ENCODE measurements around the gene LRMDA. TPM values are rescaled to one million over a fixed set of nuclear protein-coding genes. Genes with fewer than 3 reads are reported as not detected.

Gene LRMDA
- total RNA-seq, 1 donor from 2014 or later: not detected

DNA sequence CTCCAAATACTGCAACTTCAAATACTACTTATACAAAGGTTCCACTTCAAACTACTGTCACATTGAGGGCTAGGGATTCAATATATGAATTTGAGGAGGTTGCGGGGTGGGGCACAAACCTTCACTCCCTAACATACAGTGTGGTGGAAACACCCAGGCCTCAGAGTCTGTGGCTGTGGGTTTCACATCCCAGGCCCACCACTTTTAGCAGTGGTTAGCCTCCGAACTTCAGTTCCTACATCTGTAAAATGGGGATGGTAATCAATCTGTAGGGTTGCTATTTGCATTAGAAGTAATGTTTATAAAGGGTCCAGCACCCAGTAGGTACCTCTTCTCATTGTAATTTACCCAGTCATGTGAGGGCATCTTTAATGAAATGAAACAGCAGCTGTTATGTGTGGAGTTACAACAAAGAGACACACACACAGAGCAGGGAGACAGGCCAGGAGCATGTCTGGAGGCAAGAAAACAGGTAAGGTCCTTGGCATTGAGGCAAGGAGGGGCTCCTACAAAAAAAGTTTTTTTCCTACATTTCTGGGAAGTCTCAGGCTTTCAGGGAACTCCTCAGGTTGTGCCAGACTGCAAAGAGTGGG is 570.9 kb downstream of the LRMDA start:
- no peaks in the 10 kb centered on the region for H3K4me1 Mint-ChIP-seq
- no peaks in the 10 kb centered on the region for H3K36me3 Mint-ChIP-seq (ENCODE audit: low read depth)
- intact Hi-C loops (cut with micrococcal nuclease): no loop called here
- H3K27me3 Mint-ChIP-seq: no peaks in the 10 kb centered on the region
- H3K4me3 Mint-ChIP-seq: no peak overlapping the region
- H3K9me3 Mint-ChIP-seq: no peaks in the 10 kb centered on the region
- no peak for DNase-seq
- no peak overlapping the region for H3K27ac Mint-ChIP-seq

DNA sequence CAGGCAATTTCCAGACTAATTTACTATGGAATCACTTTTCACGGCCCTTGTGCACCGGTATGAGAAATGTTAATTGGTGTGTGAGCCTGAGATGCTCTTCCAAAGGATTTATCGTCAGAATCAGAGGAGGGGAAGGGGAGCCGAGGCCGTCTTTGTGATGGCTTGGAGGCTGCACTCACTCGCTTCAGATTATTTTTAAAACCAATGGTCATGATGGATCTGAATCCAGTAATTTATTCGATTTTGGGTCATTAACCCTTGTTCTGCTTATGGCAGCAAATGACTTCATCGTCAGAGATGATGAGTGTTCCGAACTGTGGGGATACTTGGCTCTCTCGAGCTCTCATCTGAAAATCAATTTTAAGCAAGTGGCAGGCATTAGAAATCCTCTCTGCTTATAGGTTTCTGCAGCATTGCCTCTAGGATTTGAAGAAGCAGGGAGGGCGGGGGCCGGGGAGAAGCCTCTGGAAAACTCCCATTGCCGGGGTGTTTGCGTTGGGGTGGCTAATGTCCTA is 576.3 kb downstream of the LRMDA start:
- no peaks in the 10 kb centered on the region for H3K4me1 Mint-ChIP-seq
- no peak overlapping the region for H3K4me3 Mint-ChIP-seq
- H3K27ac Mint-ChIP-seq: no peak overlapping the region
- intact Hi-C loops (cut with micrococcal nuclease): no loop called here
- no peaks in the 10 kb centered on the region for H3K27me3 Mint-ChIP-seq
- H3K9me3 Mint-ChIP-seq: no peaks in the 10 kb centered on the region
- no peak for DNase-seq
- no peaks in the 10 kb centered on the region for H3K36me3 Mint-ChIP-seq (ENCODE audit: low read depth)

DNA sequence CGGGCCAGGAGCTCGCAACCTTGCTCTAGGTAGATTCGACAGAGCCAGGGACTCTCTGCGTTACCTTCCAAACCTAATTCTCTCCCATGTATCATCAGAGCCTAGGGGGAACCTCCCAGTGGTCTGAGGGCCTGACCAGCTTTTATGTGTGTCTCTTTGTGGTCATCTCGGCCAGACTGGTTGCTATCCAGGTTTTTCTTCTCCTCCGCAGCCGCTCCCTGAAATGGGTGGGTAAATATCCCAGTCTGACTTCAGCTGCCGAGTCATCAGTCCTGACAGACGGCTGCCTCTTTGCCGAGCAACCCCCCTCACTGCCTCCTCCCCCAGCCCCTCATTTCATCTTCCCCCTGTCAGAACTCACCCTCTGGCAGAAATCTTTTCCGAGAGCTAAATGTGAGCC is 578.1 kb downstream of the LRMDA start:
- no peaks in the 10 kb centered on the region for H3K9me3 Mint-ChIP-seq
- H3K27me3 Mint-ChIP-seq: no peaks in the 10 kb centered on the region
- H3K27ac Mint-ChIP-seq: no peak overlapping the region
- no peaks in the 10 kb centered on the region for H3K36me3 Mint-ChIP-seq (ENCODE audit: low read depth)
- H3K4me1 Mint-ChIP-seq: no peaks in the 10 kb centered on the region
- no peak overlapping the region for H3K4me3 Mint-ChIP-seq
- intact Hi-C loops (cut with micrococcal nuclease): no loop called here
- no peak for DNase-seq

DNA sequence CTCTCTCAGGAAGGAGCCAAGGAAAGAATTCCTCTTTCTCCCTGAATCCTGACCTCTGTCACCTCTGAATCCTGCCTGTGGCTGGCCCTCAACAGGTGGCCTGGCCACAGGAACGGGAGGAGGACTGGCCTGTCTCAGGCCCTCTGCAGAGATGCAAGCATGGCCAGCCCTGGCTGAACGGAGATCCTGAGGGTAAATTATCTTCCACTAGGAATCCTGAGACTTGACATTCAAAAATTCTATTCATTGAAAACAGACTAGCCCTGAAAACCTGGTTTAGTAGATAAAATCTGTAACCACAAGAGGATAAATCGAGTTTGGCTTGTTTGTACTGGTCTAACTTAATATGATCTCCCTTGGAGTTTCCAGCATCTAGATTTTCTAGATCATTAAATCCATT is 579.3 kb downstream of the LRMDA start:
- Mint-ChIP-seq H3K36me3 (ENCODE audit: low read depth) (no peaks in the 10 kb centered on the region), H3K4me1 (no peaks in the 10 kb centered on the region), H3K27me3 (no peaks in the 10 kb centered on the region), H3K27ac (no peak overlapping the region), H3K9me3 (no peaks in the 10 kb centered on the region), H3K4me3 (no peak overlapping the region)
- no peak for DNase-seq
- intact Hi-C loops (cut with micrococcal nuclease): no loop called here

DNA sequence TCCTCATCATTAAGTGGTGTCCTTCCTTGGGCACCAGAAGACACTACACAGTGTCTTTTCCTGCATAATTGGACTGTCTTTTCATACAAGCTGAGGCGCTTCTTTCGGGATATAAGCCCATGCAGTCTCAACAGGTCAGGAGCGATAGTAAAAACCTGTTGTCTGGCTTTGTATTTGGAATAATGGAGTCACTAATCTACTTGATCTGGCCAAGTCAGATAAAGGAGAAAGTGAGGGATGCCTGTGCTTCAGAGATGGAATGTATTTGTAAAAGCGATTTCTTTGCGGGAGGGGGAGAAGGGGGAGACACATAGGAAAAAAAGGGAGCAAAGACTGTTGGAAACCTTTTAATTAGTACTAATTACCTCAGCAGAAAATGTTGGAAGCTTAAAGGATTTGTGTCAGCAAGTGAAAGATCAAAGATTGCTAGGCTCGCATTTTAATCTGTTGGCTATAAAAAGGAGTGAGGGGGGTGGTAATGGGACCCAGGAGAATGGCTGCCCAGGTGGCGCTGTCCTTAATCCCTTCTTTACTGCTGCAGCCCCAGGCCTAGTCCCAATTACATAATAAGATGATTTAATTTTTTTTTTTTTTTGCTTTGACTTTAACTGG is 581.4 kb downstream of the LRMDA start:
- Mint-ChIP-seq H3K27me3 (no peaks in the 10 kb centered on the region), H3K9me3 (no peaks in the 10 kb centered on the region), H3K36me3 (ENCODE audit: low read depth) (no peaks in the 10 kb centered on the region)

DNA sequence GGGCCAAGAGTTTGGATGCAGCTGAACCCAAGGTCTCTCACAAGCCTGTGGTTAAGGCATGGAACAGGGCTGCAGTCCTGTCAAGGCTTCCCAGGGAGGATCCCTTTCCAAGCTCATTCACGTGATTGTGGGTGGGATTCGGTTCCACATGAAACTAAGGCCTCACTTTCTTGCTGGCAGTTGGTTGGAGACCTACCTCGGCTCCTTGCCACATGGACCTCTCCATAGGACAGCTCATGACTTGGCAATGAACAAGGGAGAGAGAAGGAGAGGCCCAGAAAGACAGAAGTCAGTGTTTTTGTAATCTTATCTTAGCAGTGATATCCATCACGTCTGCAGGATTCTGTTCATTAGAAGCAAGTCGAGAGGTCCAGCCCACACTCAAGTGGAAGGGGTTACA is 583.8 kb downstream of the LRMDA start:
- Mint-ChIP-seq H3K4me1 (no peaks in the 10 kb centered on the region), H3K4me3 (no peak overlapping the region), H3K27me3 (no peaks in the 10 kb centered on the region), H3K9me3 (no peaks in the 10 kb centered on the region), H3K36me3 (ENCODE audit: low read depth) (no peaks in the 10 kb centered on the region), H3K27ac (no peak overlapping the region)
- DNase-seq: no peak
- intact Hi-C loops (cut with micrococcal nuclease): no loop called here

More for the DNA sequence above, 581.4 kb downstream of the LRMDA start:
- H3K27ac Mint-ChIP-seq: no peak overlapping the region
- H3K4me3 Mint-ChIP-seq: no peak overlapping the region
- no peaks in the 10 kb centered on the region for H3K4me1 Mint-ChIP-seq
- intact Hi-C loops (cut with micrococcal nuclease): no loop called here
- no peak for DNase-seq

DNA sequence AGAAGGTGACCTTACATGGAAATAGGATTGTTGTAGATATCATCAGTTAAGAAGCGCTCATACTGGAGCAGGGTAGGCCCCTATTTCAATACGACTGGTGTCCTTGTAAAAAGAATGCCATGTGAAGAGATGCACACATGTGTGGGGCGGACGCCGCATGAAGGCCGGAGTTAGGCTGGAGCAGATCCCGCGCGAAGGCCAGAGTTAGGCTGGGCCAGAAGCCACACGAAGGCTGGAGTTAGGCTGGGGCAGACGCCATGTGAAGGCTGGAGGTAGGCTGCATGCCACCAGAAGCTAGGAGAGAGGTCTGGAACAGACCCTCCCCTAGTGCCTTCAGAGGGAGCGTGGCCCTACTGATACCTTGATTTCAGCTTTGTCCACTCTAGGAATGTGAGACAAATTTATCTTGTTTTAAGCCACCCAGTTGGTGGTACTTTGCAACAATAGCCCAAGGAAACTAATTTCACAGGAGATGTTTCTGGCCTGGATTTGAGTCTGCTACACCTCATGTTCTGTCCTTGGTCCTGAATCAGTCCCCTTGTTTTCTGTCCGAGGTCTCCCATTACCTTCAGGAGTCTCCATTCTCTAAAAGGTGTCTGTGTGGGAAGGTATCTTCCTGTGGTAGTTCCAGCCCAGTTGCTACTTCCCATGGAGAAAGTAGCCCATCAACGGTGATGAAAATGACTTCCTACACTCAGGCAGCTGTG is 585.8 kb downstream of the LRMDA start:
- no peaks in the 10 kb centered on the region for H3K36me3 Mint-ChIP-seq (ENCODE audit: low read depth)
- no peaks in the 10 kb centered on the region for H3K27me3 Mint-ChIP-seq
- no peak for DNase-seq
- H3K4me3 Mint-ChIP-seq: no peak overlapping the region
- intact Hi-C loops (cut with micrococcal nuclease): no loop called here
- H3K9me3 Mint-ChIP-seq: no peaks in the 10 kb centered on the region
- no peak overlapping the region for H3K27ac Mint-ChIP-seq
- H3K4me1 Mint-ChIP-seq: no peaks in the 10 kb centered on the region

DNA sequence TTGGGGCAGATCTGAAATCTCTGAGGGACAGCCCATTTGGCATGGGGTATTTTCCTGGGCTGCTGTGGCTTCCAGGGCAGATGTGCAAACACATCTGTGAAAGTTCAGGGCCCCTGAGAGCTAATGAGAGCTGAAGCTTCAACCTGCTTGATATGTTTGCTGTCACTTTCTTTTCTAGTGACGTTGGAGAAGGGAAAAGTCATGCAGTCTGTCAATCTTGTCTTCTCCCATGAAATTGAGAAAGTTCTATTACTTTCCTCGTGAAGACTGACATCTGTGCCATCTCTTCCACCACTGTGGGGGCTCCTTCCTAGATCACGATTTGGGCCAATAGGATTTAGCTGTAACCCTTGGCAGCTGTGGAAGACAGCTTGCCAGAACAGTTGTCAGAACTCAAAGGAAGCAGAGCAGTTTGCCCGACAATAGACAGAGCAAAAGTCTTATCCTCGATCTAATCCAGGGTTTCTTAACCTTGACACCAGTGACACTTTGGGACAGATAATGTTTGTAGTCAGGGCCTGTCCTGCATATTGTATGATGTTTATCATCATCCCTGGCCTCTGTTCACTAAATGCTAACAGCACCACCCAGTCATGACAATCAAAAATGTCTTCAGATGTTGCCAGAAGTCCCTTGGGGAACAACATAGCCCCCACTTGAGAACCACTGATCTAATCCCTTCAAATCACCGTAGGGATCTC is 586.5 kb downstream of the LRMDA start:
- no peaks in the 10 kb centered on the region for H3K27me3 Mint-ChIP-seq
- H3K9me3 Mint-ChIP-seq: no peaks in the 10 kb centered on the region
- intact Hi-C loops (cut with micrococcal nuclease): no loop called here
- no peak for DNase-seq
- H3K4me3 Mint-ChIP-seq: no peak overlapping the region
- H3K4me1 Mint-ChIP-seq: no peaks in the 10 kb centered on the region
- H3K27ac Mint-ChIP-seq: no peak overlapping the region
- H3K36me3 Mint-ChIP-seq (ENCODE audit: low read depth): no peaks in the 10 kb centered on the region

DNA sequence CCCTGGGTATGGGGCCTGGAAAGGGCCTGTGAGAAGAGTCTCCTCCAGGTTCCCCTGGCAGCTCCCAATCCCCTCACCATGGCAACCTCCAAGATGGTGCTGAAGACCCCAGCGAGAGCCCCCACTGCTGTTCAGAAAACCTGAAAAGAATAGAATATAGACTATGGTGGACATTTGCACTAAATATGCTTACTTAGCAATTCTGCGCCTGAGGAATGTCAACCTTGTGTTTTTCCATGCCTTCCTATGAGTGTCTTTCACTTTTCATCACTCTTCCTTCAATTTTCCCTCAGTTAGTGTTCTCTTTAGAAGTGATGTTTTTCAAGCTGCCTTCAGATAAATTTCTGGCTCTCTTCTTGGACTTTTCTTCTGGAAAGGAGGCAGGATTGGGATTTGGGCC is 589.2 kb downstream of the LRMDA start:
- intact Hi-C loops (cut with micrococcal nuclease): no loop called here
- DNase-seq: no peak
- no peak overlapping the region for H3K4me3 Mint-ChIP-seq
- no peaks in the 10 kb centered on the region for H3K9me3 Mint-ChIP-seq
- no peaks in the 10 kb centered on the region for H3K36me3 Mint-ChIP-seq (ENCODE audit: low read depth)
- no peaks in the 10 kb centered on the region for H3K4me1 Mint-ChIP-seq
- no peak overlapping the region for H3K27ac Mint-ChIP-seq
- no peaks in the 10 kb centered on the region for H3K27me3 Mint-ChIP-seq

DNA sequence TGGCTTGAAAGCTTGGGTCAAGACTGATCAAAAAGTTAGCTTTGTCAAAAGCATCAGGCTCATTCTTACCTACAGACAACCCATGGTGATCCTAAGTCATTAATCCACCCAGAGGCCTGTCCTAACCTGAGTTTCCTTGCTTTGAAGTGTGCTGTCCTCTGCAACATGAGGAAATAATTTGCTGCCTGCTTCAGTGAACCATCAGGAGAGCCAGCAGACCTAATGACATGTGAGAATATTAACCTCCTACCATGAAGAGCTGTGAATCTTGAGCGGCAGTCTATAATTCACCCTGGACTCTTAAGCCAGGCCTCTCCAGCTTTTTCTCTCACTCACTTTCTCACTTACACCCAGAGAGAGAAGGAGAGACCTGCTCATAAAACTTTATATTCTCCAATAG is 590.0 kb downstream of the LRMDA start:
- intact Hi-C loops (cut with micrococcal nuclease): no loop called here
- Mint-ChIP-seq H3K27me3 (no peaks in the 10 kb centered on the region), H3K9me3 (no peaks in the 10 kb centered on the region), H3K4me1 (no peaks in the 10 kb centered on the region), H3K36me3 (ENCODE audit: low read depth) (no peaks in the 10 kb centered on the region), H3K27ac (no peak overlapping the region), H3K4me3 (no peak overlapping the region)
- DNase-seq: no peak

DNA sequence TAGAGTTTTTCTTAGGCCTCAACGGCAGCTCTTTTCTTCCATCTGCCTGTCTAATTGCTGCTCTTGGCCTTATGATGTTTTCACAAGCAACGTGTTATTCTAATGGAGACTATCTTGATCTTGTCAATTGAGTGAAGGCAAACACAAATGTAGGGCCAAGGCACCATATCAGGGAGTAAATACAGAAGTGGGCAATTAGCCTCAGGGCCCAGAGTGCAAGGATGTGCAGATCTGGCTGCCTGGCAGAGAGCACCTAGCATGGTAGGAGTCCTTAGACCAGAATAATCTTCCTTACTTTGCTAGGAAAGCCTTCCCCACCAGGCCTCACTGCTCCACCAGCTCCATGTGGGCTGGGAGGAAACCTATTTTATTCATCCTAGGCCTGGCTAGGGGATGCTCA is 590.9 kb downstream of the LRMDA start:
- H3K27me3 Mint-ChIP-seq: no peaks in the 10 kb centered on the region
- H3K36me3 Mint-ChIP-seq (ENCODE audit: low read depth): no peaks in the 10 kb centered on the region
- H3K4me1 Mint-ChIP-seq: no peaks in the 10 kb centered on the region
- H3K9me3 Mint-ChIP-seq: no peaks in the 10 kb centered on the region
- H3K4me3 Mint-ChIP-seq: no peak overlapping the region
- intact Hi-C loops (cut with micrococcal nuclease): no loop called here
- DNase-seq: no peak
- H3K27ac Mint-ChIP-seq: no peak overlapping the region

DNA sequence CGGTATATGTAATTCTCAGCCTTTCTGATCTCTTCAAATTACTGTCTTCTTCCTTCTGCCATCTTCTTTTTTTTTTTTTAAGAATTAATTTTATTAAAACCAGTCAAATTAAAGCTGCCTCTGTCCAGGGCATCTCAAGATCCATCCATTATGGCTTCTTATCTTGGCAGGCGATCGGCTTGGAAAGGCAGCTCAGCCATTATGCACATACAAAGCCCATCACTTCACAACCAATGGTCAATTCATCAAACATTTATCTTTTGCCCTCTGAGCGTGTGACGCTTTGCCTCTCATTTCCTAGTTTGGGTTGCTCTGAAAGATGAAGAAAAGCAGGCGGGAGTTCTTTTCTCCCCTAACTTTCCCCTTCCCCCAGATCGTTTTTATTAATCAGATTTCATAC is 591.6 kb downstream of the LRMDA start:
- intact Hi-C loops (cut with micrococcal nuclease): no loop called here
- H3K36me3 Mint-ChIP-seq (ENCODE audit: low read depth): no peaks in the 10 kb centered on the region
- H3K4me1 Mint-ChIP-seq: no peaks in the 10 kb centered on the region
- H3K4me3 Mint-ChIP-seq: no peak overlapping the region
- no peaks in the 10 kb centered on the region for H3K27me3 Mint-ChIP-seq
- no peaks in the 10 kb centered on the region for H3K9me3 Mint-ChIP-seq
- DNase-seq: no peak
- H3K27ac Mint-ChIP-seq: no peak overlapping the region

DNA sequence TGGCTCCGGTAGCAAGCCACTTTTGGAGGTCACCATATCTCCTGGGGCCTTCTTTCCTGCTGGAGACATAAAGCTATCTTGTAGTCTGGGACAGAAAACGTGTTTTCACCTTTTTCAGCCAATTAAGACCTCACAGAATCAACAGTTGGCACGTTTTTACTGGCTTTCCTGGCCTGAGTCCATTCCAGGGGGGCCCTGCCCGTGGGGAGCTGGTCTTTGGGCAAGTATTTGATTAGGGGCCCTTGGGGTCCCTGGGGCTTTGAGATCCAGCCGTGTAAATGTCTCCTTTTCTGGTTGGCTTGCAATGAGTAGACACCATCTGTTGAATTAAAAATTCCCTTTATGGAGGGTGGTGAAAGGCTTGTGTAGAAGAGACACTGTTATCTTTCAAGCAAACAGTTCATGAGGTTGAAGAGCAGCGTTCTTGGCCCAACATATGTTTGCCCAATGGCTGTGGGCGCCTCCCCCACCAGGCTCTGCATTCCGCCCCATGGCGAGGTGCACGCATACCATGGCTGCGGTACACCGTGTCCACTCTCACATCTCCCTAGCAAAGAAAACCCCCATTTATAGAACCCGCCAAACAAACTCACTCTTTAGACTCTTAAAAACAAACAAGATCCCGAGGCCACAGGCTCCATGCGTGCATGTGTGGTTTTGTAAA is 593.2 kb downstream of the LRMDA start:
- no peak overlapping the region for H3K4me3 Mint-ChIP-seq
- no peak overlapping the region for H3K27ac Mint-ChIP-seq
- no peaks in the 10 kb centered on the region for H3K36me3 Mint-ChIP-seq (ENCODE audit: low read depth)
- DNase-seq: no peak
- intact Hi-C loops (cut with micrococcal nuclease): no loop called here
- no peaks in the 10 kb centered on the region for H3K9me3 Mint-ChIP-seq
- H3K4me1 Mint-ChIP-seq: no peaks in the 10 kb centered on the region
- no peaks in the 10 kb centered on the region for H3K27me3 Mint-ChIP-seq

DNA sequence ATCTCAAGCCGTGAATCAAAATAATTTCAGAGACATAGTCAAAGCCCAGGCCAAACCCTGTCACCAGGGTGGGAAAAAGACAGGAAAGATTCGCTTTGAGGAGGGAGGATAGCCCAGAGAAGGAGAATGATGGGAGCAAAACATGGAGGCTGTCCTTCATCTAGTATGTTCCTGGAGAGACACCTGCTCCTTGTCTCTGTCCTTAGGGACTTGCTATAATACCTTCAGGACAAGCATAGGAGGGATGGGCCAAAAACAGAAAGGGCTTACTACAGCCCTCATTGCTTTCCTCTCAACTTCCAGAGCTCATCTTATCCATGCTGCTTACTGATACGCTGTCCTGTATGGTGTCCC is 593.7 kb downstream of the LRMDA start:
- no peak for DNase-seq
- Mint-ChIP-seq H3K36me3 (ENCODE audit: low read depth) (no peaks in the 10 kb centered on the region), H3K4me3 (no peak overlapping the region), H3K4me1 (no peaks in the 10 kb centered on the region), H3K27ac (no peak overlapping the region), H3K27me3 (no peaks in the 10 kb centered on the region), H3K9me3 (no peaks in the 10 kb centered on the region)
- intact Hi-C loops (cut with micrococcal nuclease): no loop called here
